Measurements from ENCODE around the gene CCL14. TPM values are rescaled to one million over a fixed set of nuclear protein-coding genes. Genes with fewer than 3 reads are reported as not detected.
"Not testable (repeated sequence)": the region's sequence is repeated elsewhere in the genome, so short reads cannot be mapped to it uniquely, and the experiment has no call there.

Gene CCL14
- polyA plus RNA-seq, result not detected

DNA sequence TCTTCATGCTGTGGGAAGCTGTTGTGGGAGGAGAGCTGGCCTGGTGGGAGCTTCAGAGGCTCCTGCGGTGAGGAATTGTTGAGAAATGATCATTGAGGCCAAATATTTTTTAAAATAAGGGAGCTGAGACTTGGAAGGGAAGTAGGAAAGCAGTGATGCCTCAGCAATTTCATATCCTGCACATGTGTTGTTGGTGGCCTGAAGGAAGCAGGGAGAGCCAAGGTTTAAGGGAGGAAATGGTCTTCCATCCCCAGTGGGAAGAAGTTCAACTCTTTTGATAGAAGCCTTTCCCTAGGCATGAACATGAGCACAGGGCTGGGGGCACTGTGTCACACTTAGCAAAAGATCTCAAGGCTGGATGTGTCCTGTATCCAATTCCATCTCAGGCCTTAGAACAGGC is at the start of gene CCL14:
Gene CCL14, minus strand, starts transcription at position 87 of the 400 bp plus-strand sequence. Its CDS starts 80 bp downstream, at position 7.
- peak within 1 kb of the TSS in 1 of 3 donors; percentile 42 for H3K27ac Mint-ChIP-seq

DNA sequence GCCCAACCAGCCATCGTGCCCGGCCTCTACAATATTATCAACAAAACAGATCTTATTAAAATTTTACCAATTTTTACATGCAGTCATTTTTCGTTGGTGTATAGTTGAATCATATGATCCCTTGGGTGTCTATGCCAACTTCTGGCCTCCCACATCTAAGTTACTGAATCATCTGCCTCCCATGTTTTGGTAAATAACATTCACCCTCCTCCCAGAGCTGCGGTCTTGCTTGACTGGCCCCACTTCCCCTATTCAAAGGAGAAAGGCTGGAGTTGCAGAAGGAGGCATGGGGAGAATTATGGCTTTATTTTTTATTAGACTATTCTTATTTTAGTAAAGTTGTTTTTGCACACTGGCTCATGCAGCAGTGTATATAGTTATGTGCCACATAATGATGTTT is 49.7 kb upstream of the CCL14 start:
- Mint-ChIP-seq H3K4me1 (peaks cover 11 to 14% (median 12%) of the 10 kb centered on the region in 3 donors), H3K27me3 (peaks cover 6% of the 10 kb centered on the region), H3K36me3 (no peaks in the 10 kb centered on the region), H3K9me3 (no peaks in the 10 kb centered on the region), H3K27ac (peak overlapping the region in 1 of 3 donors; percentile 74), H3K4me3 (peak overlapping the region in 2 of 4 donors; percentile 8 to 35)

More for the DNA sequence above, at the start of gene CCL14:
- H3K27me3 Mint-ChIP-seq, result peaks cover 2% of the 10 kb centered on the region
- H3K36me3 Mint-ChIP-seq, result peaks cover 3% of the 10 kb centered on the region
- no peak within 1 kb of the TSS for H3K4me3 Mint-ChIP-seq
- H3K4me1 Mint-ChIP-seq, result no peaks in the 10 kb centered on the region
- peaks cover 3 to 11% (median 7%) of the 10 kb centered on the region in 3 donors for H3K9me3 Mint-ChIP-seq

DNA sequence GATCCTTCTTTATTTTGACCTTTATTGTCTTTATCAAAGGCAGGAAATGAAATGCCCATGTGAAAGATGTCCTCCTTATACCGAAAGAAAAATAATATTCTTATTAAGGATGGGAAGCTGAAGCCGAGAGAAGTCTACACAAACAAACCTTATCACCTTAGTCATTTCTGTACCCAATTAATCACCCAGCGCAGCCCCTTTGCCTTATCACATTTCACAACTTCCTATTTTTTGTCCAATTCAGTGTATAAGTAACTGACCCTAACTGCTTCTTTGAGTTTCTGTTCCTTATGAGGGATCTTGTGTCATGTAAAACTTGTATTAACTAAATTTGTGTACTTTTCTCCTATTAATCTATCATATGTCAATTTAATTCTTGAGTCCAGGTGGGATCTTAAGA is 47.6 kb upstream of the CCL14 start:
- H3K9me3 Mint-ChIP-seq, result peaks cover 0 to 2% (median 0%) of the 10 kb centered on the region in 3 donors

DNA sequence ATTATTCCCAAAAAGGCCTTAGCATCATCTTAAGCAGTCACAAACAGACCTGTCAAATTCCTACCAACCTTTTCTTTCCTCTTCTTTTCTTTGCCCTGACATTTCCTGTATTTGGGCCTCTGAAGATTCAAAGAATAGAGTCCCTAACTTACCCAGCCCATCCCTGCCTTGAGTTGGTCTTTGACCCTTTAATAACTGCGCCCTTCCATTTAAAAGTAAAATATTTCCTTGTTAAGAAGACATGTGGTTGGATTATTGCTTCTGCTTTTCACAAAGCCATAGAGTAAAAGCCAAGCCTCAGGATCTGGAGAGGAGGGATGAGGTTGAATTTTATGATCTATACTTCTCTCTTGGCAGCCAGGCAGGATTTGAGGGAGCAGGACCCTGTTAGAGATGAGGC is 44.4 kb upstream of the CCL14 start:
- H3K27me3 Mint-ChIP-seq, result peaks cover 6% of the 10 kb centered on the region
- H3K36me3 Mint-ChIP-seq, result no peaks in the 10 kb centered on the region
- peaks cover 6 to 10% (median 10%) of the 10 kb centered on the region in 3 donors for H3K4me1 Mint-ChIP-seq
- no peak overlapping the region for H3K4me3 Mint-ChIP-seq
- peaks cover 0 to 2% (median 0%) of the 10 kb centered on the region in 3 donors for H3K9me3 Mint-ChIP-seq
- no peak overlapping the region for H3K27ac Mint-ChIP-seq

More for the DNA sequence above, 47.6 kb upstream of the CCL14 start:
- H3K27ac Mint-ChIP-seq, result no peak overlapping the region
- peaks cover 6% of the 10 kb centered on the region for H3K27me3 Mint-ChIP-seq
- H3K4me3 Mint-ChIP-seq, result no peak overlapping the region
- H3K4me1 Mint-ChIP-seq, result peaks cover 8 to 14% (median 11%) of the 10 kb centered on the region in 3 donors
- H3K36me3 Mint-ChIP-seq, result no peaks in the 10 kb centered on the region

DNA sequence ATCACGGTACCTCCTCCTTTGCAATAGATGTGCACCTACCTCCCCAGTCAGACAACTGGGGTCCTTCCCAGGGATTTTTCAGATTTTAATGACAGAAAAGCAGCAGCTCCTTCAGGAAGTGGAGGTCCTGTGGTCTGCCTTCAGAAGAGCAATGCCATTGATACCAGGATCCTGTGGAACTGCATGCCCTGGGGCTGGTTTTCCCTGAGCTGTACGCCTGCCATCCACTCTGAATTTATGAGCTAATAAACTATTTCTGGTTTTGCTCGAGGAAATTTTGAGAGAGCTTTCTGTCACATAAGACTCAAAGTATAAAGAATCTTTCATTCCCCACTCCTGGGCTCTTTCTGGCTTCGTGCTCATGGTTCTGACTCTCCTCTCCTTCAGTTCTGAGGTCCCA is 41.2 kb upstream of the CCL14 start:
- H3K27ac Mint-ChIP-seq, result no peak overlapping the region
- H3K4me3 Mint-ChIP-seq, result no peak overlapping the region
- no peaks in the 10 kb centered on the region for H3K4me1 Mint-ChIP-seq
- no peaks in the 10 kb centered on the region for H3K36me3 Mint-ChIP-seq
- H3K9me3 Mint-ChIP-seq, result peaks cover 0 to 2% (median 0%) of the 10 kb centered on the region in 3 donors
- peaks cover 5% of the 10 kb centered on the region for H3K27me3 Mint-ChIP-seq

DNA sequence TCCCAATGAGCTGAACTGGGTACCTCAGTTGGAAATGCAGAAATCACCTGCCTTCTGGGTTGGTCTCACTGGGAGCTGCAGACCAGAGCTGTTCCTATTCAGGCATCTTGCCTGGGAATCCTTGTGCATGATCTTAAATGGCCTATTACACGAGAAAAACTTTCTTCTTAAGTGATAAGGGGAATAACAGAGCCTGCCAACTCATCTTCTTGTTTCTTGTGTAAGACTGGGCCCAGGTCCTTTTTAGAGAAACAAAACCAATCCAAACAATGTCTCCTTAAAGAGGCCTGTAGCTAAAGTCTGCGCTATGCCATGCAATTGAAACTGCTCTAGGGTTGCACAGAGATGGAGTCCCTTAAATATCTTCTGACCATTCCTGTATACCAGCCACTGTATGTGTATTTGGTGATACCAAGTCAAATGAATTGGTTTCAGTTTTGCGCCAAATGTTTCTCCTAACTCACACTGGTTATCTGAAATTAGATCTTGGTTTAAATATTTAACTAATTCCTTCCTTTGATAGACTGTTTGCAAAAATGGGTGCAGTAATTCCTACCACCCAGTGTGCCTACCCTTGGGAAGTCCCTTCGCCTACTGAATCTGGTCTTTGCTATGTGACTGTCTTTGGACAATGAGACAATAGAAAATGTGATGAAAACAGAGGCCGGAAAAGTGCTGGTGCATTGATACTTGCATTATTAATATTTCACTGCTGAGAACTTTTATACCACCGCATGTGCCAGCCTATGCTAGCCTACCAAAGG is 37.8 kb upstream of the CCL14 start:
- peaks cover 0 to 3% (median 0%) of the 10 kb centered on the region in 3 donors for H3K9me3 Mint-ChIP-seq
- no peak overlapping the region for H3K27ac Mint-ChIP-seq
- no peaks in the 10 kb centered on the region for H3K36me3 Mint-ChIP-seq
- H3K4me3 Mint-ChIP-seq, result no peak overlapping the region
- peaks cover 0 to 3% (median 0%) of the 10 kb centered on the region in 3 donors for H3K4me1 Mint-ChIP-seq
- H3K27me3 Mint-ChIP-seq, result peaks cover 9% of the 10 kb centered on the region

DNA sequence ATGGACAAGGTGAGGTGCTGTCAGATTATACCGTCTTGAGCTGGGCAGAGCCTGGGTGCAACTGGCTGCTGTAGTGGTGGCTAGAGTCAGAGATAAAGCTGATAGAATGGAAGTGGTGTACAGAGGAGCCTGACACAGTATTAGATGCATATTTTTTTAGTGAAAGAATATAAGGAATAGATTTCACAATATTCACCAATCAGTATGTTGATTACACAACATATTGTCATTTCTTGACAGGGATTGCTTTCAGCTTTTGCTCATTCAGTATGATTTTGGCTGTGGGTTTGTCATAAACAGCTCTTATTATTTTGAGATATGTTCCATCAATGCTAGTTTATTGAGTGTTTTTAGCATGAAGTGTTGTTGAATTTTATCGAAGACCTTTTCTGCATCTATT is 32.9 kb upstream of the CCL14 start:
- H3K36me3 Mint-ChIP-seq, result no peaks in the 10 kb centered on the region
- peaks cover 7% of the 10 kb centered on the region for H3K27me3 Mint-ChIP-seq
- H3K4me1 Mint-ChIP-seq, result peaks cover 5 to 16% (median 6%) of the 10 kb centered on the region in 3 donors
- no peak overlapping the region for H3K4me3 Mint-ChIP-seq
- H3K27ac Mint-ChIP-seq, result no peak overlapping the region
- H3K9me3 Mint-ChIP-seq, result peaks cover 0 to 3% (median 0%) of the 10 kb centered on the region in 3 donors

DNA sequence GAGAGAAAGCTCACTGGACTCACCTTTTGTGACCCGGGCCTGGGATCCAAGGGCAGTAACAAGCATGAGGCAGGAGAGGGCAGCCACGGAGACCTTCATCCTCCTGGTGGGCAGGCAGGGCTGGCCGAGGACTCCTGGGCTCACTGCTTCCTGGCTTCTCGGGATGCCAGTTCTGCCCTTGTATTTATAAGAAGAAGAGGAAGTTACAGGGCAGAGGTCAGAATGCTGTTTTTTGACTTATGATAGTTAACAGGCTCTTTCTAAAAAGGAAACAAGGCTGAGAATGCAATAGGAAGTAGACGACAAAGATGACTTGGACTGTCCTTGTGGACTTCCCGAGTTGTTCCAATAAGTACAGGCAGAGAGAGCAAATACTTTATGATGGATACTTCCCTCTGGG is 31.3 kb upstream of the CCL14 start, which contains the start of gene CCL23:
Gene CCL23, minus strand, starts transcription at position 174 of the 400 bp plus-strand sequence. Its CDS starts 75 bp downstream, at position 99.
- H3K27ac Mint-ChIP-seq, result no peak within 1 kb of the TSS
- peaks cover 7% of the 10 kb centered on the region for H3K27me3 Mint-ChIP-seq
- peaks cover 0 to 3% (median 0%) of the 10 kb centered on the region in 3 donors for H3K9me3 Mint-ChIP-seq
- peak within 1 kb of the TSS in 1 of 4 donors; percentile 9 for H3K4me3 Mint-ChIP-seq
- H3K36me3 Mint-ChIP-seq, result no peaks in the 10 kb centered on the region
- H3K4me1 Mint-ChIP-seq, result peaks cover 5 to 16% (median 6%) of the 10 kb centered on the region in 3 donors

DNA sequence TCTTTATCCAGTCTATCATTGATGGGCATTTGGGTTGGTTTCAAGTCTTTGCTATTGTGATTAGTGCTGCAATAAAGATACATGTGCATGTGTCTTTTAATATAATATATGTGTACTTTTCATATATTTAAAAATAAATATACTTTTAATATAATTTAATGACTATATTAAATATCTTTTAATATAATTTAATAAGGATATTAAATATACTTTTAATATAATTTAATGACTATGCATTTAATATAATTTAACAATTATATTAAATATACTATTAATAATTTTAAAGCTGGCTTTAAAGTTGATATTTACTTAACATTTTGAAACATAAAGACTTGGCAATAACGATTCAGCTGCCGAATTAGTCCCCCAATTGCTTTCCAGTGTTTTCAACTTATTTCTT is 30.0 kb upstream of the CCL14 start:
- H3K4me3 Mint-ChIP-seq, result no peak overlapping the region
- peaks cover 11% of the 10 kb centered on the region for H3K27me3 Mint-ChIP-seq
- H3K36me3 Mint-ChIP-seq, result no peaks in the 10 kb centered on the region
- H3K4me1 Mint-ChIP-seq, result peaks cover 5 to 16% (median 6%) of the 10 kb centered on the region in 3 donors
- H3K27ac Mint-ChIP-seq, result no peak overlapping the region
- H3K9me3 Mint-ChIP-seq, result no peaks in the 10 kb centered on the region

DNA sequence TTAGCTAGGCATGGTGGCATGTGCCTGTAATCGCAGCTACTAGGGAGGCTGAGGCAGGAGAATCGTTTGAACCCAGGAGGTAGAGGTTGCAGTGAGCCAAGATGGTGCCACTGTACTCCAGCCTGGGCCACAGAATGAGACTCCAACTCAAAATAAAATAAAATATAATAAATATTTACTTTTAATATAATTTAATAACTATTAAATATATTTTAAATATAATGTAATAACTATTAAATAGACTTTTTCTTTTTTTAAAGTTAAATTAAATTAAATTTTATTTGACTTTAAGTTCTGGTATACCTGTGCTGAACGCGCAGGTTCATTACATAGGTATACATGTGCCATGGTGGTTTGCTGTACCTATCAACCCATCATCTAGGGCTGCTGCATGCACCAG is 29.4 kb upstream of the CCL14 start:
- Mint-ChIP-seq H3K27me3 (peaks cover 18% of the 10 kb centered on the region), H3K4me1 (peaks cover 5 to 16% (median 6%) of the 10 kb centered on the region in 3 donors)
- not testable (repeated sequence) for H3K27ac Mint-ChIP-seq, H3K36me3 Mint-ChIP-seq, H3K9me3 Mint-ChIP-seq, H3K4me3 Mint-ChIP-seq

DNA sequence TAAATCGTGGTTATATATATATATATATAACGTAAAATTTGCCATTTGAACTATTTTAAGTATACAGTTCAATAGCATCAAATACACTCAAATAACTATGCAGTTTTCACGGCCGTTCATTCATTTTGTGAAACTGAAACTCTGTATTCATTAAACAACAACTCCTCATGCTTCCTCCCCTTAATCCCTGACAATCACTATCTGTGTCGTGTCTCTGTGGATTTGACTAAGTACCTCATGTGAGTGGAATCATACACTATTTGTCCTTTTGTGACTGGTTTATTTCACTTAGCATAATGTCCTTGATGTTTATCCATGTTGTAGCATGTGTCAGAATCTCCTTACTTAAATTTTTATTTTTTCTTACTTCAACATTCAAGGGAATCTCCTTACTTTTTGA is 28.4 kb upstream of the CCL14 start:
- Mint-ChIP-seq H3K4me1 (peaks cover 5 to 13% (median 6%) of the 10 kb centered on the region in 3 donors), H3K9me3 (peaks cover 0 to 4% (median 0%) of the 10 kb centered on the region in 3 donors), H3K27ac (no peak overlapping the region), H3K27me3 (peaks cover 13% of the 10 kb centered on the region), H3K4me3 (no peak overlapping the region), H3K36me3 (peaks cover 3% of the 10 kb centered on the region)

DNA sequence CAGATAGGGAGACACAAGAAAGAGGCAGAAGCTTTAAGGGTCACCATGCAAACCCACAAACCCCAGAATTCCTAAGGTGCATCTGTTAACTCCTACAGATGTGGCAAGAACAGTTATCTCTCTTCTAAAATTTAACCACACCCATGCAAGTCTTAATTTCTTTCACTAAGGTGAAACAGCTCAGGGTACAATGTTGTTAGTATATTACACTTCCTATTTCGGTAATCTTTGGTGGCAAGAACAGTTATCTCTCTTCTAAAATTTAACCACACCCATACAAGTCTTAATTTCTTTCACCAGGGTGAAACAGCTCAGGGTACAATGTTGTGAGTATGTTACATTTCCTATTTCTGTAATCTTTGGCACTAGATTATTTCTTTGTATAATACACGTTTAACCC is 24.7 kb upstream of the CCL14 start:
- peaks cover 0 to 4% (median 0%) of the 10 kb centered on the region in 3 donors for H3K9me3 Mint-ChIP-seq
- peaks cover under 1 to 6% (median 1%) of the 10 kb centered on the region in 3 donors for H3K4me1 Mint-ChIP-seq
- no peak overlapping the region for H3K27ac Mint-ChIP-seq
- peaks cover 16% of the 10 kb centered on the region for H3K27me3 Mint-ChIP-seq
- peak overlapping the region in 1 of 4 donors; percentile 32 for H3K4me3 Mint-ChIP-seq
- peaks cover 3% of the 10 kb centered on the region for H3K36me3 Mint-ChIP-seq

DNA sequence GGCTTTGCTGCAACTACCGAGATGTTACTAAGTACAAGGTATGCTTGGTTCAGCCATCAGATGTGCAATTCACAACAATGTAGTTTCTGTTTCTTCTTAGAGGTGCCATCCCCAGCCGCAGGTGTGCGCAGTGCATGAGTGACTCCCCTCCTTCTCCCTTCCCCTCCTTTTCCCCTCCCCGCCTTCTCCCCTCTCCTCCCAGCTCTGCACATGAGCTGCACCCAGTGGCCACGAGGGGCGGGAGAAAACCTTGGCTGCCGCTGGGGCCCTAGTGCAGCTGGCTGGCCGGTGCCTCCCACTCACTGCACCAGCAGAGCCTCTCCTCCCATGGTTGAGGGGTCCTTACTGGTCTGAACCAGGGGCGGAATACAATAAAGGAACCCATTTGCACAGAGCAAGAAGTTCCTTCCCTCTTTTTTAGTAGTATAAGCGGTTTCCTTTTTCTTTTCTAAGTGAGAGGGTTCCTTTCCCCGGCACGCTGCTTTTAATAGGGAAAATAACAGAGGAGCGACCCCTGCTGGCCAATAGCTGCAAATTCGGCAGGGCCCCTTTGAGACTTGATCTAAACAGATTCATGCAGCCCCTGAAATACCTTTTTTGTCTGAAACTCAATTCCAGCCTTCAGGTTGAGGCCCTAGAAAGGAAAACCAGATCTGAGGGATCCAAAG is 22.6 kb upstream of the CCL14 start:
- peaks cover 0 to 4% (median 0%) of the 10 kb centered on the region in 3 donors for H3K9me3 Mint-ChIP-seq
- H3K27ac Mint-ChIP-seq, result no peak overlapping the region
- peaks cover 9 to 13% (median 10%) of the 10 kb centered on the region in 3 donors for H3K4me1 Mint-ChIP-seq
- H3K36me3 Mint-ChIP-seq, result peaks cover 3% of the 10 kb centered on the region
- H3K27me3 Mint-ChIP-seq, result peaks cover 16% of the 10 kb centered on the region
- H3K4me3 Mint-ChIP-seq, result peak overlapping the region in 1 of 4 donors; percentile 17

DNA sequence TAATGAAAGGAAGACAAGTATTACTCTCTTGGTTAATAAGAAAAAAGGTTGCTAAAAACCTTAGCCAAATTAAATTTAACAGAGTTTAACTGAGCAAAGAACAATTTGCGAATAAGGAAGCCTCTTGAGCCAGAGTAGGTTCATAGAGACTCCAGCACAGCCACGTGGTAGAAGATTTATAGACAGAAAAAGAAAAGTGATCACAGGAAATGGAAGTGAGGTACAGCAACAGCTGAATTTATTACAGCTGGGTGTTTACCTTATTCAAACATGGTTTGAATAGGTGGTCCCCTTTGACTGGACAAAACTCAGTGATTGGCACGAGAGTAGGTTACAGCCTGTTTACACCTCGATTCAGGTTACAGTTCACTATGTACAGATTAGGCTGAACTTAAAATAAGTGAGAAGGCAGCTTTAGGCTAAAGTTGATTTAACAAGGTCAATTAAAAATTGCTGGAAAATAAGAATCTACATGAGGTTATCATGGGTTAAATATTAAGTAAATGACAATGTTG is 18.1 kb upstream of the CCL14 start:
- Mint-ChIP-seq H3K27me3 (peaks cover 17% of the 10 kb centered on the region), H3K4me1 (peaks cover 9 to 13% (median 10%) of the 10 kb centered on the region in 3 donors), H3K27ac (no peak overlapping the region), H3K9me3 (no peaks in the 10 kb centered on the region), H3K36me3 (no peaks in the 10 kb centered on the region), H3K4me3 (no peak overlapping the region)

DNA sequence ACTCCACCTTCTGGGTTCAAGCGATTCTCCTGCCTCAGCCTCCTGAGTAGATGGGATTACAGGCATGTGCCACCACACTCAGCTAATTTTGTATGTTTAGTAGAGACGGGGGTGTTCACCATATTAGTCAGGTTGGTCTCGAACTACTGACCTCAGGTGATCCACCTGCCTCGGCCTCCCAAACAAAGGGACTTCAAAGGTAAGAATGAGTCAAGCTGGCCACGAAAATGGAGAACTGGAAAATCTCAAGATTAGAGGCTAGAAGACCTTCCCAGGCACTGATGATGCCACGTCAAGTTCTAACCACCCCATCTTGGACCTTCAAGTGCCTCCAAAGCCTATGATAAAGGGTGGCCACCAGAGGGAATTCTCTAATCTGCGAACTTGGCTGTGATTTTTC is 16.1 kb upstream of the CCL14 start:
- Mint-ChIP-seq H3K27me3 (peaks cover 17% of the 10 kb centered on the region), H3K4me3 (no peak overlapping the region), H3K9me3 (no peaks in the 10 kb centered on the region), H3K27ac (no peak overlapping the region), H3K4me1 (peaks cover 7 to 10% (median 8%) of the 10 kb centered on the region in 3 donors), H3K36me3 (no peaks in the 10 kb centered on the region)
